Measurements from ENCODE around the gene PRICKLE2.
A peak's percentile ranks its signal among the peaks of the same experiment; 100 is the strongest.
"Not testable (repeated sequence)": the region's sequence is repeated elsewhere in the genome, so short reads cannot be mapped to it uniquely, and the experiment has no call there.

PRICKLE2 gene

DNA sequence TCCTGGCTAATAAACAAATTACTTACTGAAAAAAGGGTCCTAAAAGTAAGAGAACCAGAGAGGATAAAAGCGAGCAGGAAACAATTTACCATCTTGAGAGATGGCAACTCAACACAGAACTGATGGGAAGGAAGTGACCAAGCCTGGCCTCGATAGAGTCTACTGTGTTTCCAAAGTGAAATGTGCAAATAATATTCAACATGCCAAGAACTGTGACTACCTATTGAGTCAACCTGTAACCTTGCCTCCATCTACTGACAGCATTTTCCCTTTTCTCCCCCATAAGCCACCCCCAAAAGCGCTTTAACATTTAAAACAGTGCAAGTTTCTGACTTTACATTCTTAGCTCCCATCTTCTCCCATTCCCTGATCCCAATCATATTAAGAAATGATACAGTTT lies 126.6 kb downstream of the PRICKLE2 start:
- no peak for DNase-seq (ENCODE audit: low read depth)

- no peak for DNase-seq (ENCODE audit: low read depth)
These were observed 127.3 kb downstream of the PRICKLE2 start for GRCh38 chr3:64097920-64098319.

GRCh38 chr3:64095802-64096201 lies 129.5 kb downstream of the PRICKLE2 start:
- DNase-seq (ENCODE audit: low read depth): no peak

GRCh38 chr3:64094713-64095079 lies 130.6 kb downstream of the PRICKLE2 start:
- no peak for DNase-seq (ENCODE audit: low read depth)

DNA sequence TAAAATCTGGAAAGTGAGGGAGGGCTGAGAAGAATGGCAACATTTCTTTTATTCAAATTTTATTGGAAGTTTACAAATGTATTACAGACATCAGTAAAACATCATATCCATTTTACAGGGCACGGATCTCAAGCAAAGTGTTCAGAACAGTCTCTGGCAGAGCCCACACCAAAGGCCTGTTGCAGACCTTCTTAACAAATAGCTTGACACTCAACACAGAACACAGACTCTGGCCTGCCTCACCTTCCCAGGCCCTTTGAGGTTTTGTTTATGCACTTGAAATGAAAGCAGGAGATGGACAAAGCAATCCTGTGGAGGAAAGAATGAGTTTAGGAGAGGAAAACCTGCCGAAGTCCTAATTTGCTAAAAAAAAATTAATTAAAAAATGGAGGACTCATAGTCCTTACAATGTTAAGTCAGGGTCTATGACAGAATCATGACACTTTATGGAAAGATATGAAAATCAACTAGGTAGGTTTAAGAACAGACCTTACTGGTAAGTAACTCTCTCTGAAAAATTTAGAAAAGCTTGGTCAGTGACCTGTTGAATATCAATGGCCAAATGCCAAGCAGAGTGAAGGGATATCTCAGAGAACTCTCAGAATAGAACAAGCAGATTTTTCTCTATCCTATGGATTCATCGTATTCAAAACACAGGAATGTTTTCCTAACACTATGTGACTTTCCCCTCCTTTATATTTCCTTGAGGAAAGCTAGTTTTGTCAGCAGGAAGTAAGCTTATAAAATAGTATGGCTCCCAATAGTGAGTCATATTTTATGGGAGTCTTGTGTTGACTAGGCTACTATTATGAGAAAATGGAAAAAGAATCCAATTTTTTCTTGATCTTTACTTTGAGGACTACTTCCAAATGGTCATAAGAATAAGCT lies 131.2 kb downstream of the PRICKLE2 start:
- no peak for DNase-seq (ENCODE audit: low read depth)

DNA sequence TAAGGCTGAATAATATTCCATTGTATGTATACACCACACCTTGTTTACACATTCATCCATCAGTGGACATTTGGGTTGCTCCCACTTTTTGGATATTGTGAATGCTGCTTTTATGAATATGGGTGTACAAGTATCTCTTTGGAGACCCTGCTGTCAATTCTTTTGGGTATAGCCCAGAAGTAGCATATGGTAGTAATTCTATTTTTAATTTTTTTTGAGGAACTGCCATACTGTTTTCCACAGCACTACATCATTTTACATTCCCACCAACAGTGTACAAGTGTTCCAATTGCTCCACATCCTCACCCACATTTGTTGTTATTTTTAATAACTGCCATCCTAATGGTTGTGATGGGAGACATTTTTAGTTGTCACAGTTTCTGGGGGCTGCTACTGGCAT lies 132.1 kb downstream of the PRICKLE2 start:
- no peak for DNase-seq (ENCODE audit: low read depth)

DNA sequence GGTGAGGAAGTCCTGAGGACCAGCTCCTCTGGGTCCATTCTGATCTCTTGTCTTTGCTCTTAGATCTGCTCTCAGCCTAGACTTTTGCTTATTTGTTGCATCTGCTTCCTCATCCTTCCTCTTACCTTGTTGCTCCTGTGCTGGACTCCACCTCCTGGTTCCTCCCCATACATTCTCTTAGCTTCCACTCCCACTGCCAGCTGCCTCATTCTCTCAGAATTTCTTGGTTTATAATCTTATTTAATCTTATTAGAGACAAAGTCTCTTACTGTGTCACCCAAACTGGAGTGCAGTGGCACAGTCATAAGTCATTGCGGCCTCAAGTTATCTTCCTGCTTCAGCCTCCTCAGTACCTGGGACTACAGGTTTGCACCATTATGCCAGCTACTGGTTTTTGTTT lies 133.8 kb downstream of the PRICKLE2 start:
- no peak for DNase-seq (ENCODE audit: low read depth)

GRCh38 chr3:64089386-64089785 lies 135.9 kb downstream of the PRICKLE2 start:
- not testable (repeated sequence) for DNase-seq (ENCODE audit: low read depth)

DNA sequence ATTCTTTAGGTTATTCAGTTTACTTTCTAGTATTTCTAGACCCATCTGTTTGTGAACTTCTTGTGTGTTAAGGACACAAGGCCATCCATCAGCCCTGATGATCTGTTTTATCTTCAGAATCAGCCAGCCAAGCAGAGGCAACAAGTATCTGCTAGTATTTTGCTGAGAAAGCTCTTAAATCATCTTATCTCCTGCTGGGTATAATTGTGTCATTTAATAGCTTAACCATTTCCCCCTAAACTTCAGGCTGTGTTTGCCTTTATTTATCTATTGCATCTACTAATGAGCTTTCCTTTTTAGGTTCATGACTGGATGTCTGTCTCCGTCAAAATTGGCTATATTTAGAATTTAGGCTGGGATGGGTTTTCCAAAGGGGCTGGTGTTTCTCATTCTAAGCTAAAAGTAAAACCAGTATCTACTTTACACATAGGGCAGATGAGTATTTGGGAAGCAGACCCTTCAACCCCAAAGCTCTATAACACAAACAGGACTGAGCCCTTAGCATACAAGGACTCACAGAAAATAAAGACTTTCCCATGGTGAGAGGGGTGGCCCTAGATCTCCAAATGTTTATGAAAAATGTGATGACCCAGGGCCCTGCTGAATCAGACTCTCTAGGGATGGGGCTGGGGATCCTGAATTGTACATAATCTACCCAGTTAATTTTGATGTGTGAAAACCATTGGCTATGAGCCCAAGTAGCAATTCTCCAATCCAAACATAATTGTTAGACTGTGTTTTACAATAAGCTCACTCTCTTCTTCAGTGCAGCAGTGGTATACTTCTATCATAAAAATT lies 136.7 kb downstream of the PRICKLE2 start:
- DNase-seq (ENCODE audit: low read depth): no peak

DNA sequence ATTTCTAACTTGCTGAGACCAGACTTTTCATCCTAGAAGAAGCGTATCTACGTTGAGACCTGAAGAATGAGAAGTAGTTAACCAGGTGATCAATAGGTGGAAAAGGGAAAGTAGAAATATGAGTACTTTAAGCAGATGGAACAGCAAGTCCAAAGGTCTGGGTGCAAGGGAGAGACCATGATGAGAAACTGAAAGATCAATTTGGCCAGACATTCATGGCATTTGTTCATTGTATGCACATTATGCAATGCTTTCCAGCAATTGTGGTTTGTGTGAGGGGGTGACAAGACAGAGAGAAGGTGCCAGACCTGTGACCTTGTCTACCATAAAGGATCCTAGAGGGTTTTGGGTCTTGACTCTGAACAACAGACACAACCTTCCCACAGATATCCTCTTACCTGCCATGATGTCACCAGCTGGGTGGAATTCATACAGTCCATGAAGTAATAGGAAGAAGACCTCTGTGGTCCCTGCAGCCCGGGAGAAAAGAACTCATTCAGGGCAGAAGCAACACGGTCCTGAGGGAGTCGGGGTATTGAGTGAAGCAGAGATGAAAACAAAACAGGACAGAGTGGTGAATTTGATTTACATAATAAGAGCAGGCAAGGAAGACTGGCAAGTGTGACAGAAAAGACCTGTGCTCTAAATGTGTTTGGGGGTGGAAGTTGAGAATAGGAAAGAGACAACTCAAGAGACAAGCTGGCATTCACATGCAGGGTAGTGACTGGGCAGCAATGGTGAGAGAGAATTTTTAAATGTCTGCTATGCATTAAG lies 138.6 kb downstream of the PRICKLE2 start:
- no peak for DNase-seq (ENCODE audit: low read depth)

DNA sequence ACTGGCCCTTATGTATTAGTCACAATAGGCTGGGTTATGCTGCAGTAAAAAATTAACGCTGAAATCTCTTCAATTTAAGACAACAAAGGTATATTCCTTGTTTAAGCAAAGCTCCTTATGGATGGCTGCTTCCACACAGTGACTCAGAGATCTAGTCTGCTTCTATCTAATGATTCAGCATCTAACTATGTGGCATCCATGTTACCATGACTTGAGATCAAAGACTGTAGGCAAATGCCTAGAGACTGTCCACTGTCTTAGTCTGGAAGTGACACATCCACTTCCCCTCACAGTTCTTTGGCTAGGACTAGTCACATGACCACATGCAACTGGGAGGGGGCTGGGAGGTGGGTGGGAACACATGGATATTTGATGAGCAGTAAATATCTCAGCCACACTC lies 140.6 kb downstream of the PRICKLE2 start:
- DNase-seq (ENCODE audit: low read depth): peak; percentile 83

DNA sequence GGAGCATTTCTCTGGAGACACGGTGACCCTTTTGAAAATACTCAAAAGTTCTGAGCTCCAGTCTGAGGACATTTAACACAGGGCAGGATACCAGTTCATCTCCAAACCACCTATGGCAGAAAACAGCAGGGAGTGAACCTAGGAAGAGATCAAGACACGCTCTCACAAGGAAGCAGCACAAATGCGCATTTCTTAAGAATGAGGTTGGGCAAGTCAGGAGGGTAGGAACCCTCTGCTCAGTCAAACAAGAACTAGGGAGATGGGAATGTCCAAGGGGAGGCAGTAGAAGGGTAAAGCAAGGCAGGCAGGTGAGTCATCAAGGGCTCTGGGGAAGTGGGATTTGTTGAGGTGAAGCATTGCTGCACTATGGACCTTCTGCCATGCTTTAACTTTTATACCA lies 141.7 kb downstream of the PRICKLE2 start:
- no peak for DNase-seq (ENCODE audit: low read depth)

DNA sequence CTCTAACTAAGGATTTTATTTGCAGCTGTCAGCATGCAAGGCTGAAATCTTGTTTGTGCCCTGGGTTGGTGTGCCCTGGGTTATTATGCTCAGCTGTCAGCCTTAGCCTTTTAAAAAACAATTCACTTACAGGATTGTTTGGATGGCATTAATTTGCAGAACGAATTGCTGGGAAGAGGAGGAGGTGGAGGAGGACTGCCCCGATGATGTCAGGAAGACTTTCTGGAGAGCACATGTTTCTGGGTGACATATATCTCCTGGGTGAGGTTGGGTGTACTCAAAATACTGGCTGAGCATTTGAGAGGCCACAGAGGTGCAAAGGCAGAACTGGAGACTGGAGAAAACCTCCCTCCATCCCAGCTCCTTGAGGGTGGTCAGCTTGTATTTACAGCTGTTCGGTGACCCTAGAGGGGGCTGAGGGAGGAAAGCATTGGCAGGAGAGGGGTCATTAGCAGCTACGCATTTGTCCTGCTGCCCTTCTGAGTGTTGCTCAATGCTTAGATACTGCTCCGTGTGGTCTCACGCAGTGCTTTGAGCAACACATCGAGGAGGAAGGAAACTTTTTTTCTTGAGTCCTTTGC lies 142.2 kb downstream of the PRICKLE2 start:
- no peak for DNase-seq (ENCODE audit: low read depth)

- no peak for DNase-seq (ENCODE audit: low read depth)
These were observed 142.9 kb downstream of the PRICKLE2 start for GRCh38 chr3:64082411-64082810.

GRCh38 chr3:64081235-64081630 lies 144.0 kb downstream of the PRICKLE2 start:
- no peak for DNase-seq (ENCODE audit: low read depth)

- DNase-seq (ENCODE audit: low read depth): no peak
These were observed 144.5 kb downstream of the PRICKLE2 start for GRCh38 chr3:64080616-64081234.

DNA sequence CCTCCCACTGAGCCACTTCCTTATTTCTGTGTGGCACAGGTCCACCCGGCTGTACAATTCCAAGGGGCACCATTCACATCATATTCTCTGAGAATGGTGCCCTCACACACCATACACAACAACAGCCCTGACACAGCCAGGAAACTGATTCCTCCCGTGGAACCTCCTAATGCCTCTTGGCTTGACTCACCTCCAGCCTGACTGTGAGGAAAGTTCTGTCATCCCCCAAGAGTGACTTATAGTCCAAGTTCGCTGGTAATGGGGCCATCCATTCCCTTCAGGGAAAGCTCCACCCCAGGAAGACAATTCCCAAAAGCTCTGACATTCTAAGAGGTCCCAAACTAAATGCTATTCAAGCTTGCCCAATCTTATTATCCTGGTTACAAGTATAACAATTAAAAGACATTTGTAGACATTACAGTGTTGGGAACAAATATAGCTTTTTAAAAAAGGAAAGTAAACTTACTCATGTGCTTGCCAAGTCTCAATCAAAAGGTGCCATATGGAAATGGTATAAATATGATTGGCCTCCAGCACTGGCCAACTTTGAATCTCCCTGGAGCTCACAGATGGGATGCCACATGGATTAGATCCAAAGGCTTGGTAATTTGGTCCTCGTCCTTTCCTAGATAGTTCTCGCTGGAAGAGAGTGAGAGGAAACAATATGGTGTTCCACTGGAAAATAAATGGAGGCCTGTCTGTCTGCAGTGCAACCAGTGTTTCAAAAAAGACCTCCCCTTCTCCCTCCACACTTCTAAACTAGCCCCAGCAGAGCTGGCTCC lies 145.7 kb downstream of the PRICKLE2 start:
- DNase-seq (ENCODE audit: low read depth): no peak

- no peak for DNase-seq (ENCODE audit: low read depth)
These were observed 146.3 kb downstream of the PRICKLE2 start for GRCh38 chr3:64078966-64079365.

GRCh38 chr3:64074895-64075679 lies 150.2 kb downstream of the PRICKLE2 start:
- DNase-seq (ENCODE audit: low read depth): no peak

DNA sequence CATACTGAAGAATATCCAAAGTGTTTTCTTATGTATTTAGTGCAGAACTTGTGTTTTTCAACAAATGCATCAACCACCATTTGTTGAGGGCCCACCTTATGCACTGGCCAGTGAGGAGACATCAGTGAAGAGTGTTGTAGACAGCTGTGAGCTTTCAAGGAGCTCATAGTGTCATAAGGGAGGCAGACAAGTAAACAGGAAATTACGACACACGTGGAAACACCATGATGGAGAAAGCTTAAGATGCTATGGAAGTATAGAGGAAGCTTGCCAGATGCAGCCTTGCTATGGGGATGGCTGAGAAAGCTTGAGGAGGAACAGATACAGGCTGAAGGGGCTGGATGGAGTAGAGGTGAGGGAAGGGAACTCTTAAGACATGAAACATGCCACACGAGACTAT lies 151.2 kb downstream of the PRICKLE2 start:
- no peak for DNase-seq (ENCODE audit: low read depth)

Data from HS-27A (cell line).